Breast epithelium (tissue), 3 donors: ENCODE measurements around the gene WNT11.

Source experiments
- CTCF ChIP-seq, 3 donors: fragments of 450-650 bp; IDR thresholded peaks; one replicate each; pipeline ENCODE4 v1.5.1; 2016 to 2017; ENCODE audit warnings: antibody characterized with exemption in 3 of 3, mild to moderate bottlenecking in 3 of 3, moderate library complexity in 3 of 3
- POLR2AphosphoS5 ChIP-seq, 3 donors: sonication (generic); formaldehyde crosslinking; IDR thresholded peaks; one replicate each; pipeline ENCODE4 v1.6.1; 2017; ENCODE audit warnings: antibody characterized with exemption in 3 of 3

GRCh38 chr11:76152741-76153570 is 53.3 kb downstream of the WNT11 start:
- TF ChIP-seq CTCF (IDR thresholded peaks at IDR 0.05) (no peak), POLR2AphosphoS5 (IDR thresholded peaks at IDR 0.05) (no peak)
